Measurements from ENCODE around the gene DOCK1.
"Not testable (repeated sequence)": the region's sequence is repeated elsewhere in the genome, so short reads cannot be mapped to it uniquely, and the experiment has no call there.

Gene DOCK1

GRCh38 chr10:127279334-127279774 is 374.1 kb downstream of the DOCK1 start:
- DNase-seq = no peak

GRCh38 chr10:127280446-127280845 is 375.2 kb downstream of the DOCK1 start:
- DNase-seq = no peak

- DNase-seq = no peak
Observed at GRCh38 chr10:127283017-127283416, 377.8 kb downstream of the DOCK1 start.

GRCh38 chr10:127283576-127283975 is 378.3 kb downstream of the DOCK1 start:
- DNase-seq = no peak

- DNase-seq = no peak
Observed at GRCh38 chr10:127290850-127291249, 385.6 kb downstream of the DOCK1 start.

- no peak for DNase-seq
Observed at GRCh38 chr10:127291329-127291728, 386.1 kb downstream of the DOCK1 start.

- DNase-seq = no peak
Observed at GRCh38 chr10:127292888-127293287, 387.7 kb downstream of the DOCK1 start.

DNA sequence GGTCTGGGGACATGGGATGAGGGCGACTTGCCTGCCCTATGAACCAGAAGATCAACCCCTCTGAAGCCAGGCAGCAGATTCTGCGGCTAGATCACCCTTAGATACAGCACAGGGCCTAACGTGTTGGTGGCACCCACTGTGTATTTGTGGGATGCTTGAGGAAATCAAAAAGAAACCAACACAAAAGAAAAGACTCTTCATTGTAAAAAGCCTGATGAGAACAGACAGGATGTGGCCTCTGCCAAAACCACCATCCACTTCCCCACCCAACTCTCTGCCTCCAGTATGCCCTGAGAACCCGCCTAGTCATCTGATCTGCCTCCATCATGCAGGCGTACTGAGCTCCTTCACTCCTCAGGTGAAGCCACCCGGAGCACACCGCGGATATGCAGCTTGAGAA is 388.4 kb downstream of the DOCK1 start:
- DNase-seq = peak in 1 of 4 experiments; percentile 2

GRCh38 chr10:127296696-127297095 is 391.5 kb downstream of the DOCK1 start:
- DNase-seq = no peak

DNA sequence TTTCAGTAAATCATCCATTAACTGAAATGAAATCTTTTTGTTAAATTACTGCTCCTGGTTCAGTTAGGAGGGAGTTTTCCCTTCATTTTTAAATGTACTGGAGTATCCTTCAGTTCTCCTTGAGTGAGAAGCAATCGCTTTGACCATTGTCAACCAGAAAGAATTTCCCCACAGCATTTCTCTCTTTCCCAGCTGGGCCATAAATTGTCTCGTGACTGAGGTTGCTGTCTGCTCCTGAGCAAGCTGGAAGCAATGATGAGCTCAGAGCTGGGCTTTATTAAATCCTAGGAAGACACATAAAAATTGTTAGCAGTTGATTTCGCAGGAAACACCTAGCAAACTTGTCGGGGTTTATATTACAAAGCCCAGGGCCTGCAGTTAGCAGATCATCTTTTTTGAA is 393.2 kb downstream of the DOCK1 start:
- DNase-seq = no peak

DNA sequence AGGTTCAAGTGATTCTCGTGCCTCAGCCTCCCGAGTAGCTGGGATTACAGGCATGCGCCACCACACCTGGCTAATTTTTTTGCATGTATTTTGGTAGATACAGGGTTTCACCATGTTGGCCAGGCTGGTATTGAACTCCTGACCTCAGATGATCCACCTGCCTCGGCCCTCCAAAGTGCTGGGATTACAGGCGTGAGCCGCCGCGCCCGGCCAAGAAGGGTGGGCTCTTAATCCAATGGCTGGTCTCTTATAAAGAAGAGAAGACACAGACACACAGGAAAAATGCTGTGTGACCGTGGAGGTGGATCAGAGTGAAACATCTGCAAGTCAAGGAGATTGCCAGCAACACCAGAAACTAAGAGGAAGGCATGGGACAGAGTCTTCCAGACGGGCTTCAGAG is 394.0 kb downstream of the DOCK1 start:
- DNase-seq = not testable (repeated sequence)

GRCh38 chr10:127299956-127300689 is 394.9 kb downstream of the DOCK1 start:
- DNase-seq = no peak

DNA sequence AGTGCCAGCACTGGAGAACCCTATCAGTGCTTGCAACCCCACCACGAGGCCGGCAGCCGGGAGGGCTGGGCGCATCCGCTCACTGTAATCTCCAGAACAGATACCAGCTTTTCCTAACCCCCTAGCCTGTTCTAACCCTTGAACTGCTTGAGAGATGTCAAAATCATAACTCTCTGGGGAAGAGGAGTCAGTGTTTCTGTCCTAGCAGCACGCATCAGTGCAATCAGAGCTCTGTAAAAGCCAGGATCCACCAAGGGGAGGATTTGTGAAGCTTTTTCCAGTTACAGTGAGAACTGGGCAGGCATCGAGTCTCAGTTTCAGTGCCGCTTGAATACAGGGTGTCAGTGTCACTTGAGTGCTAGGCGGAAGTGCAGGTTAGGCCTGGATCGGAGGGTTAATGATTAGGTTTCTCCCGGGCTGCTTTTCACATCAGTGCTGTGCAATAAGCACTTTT is 395.7 kb downstream of the DOCK1 start:
- DNase-seq = no peak

DNA sequence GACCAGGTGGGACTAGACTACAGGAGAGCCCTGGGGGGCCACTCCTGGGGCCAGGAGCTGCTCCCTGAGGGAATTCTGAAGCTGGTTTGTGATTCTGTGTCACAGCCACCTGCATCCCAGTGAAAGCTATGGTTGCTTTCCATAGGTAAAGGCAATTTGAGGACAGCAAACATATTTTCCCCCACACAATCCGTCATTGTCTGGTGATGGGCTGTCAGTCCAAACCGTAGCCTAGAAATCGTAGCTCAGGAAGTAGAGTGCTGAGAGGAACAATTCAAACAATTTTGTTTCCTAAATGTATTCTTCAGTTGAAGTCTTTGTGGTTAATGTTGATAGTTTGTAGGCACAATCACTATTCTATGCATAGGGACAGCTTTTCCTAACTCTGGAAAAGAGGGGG is 397.1 kb downstream of the DOCK1 start:
- DNase-seq = no peak

GRCh38 chr10:127303105-127303504 is 397.9 kb downstream of the DOCK1 start:
- no peak for DNase-seq

- DNase-seq = no peak
Observed at GRCh38 chr10:127303746-127304145, 398.5 kb downstream of the DOCK1 start.

DNA sequence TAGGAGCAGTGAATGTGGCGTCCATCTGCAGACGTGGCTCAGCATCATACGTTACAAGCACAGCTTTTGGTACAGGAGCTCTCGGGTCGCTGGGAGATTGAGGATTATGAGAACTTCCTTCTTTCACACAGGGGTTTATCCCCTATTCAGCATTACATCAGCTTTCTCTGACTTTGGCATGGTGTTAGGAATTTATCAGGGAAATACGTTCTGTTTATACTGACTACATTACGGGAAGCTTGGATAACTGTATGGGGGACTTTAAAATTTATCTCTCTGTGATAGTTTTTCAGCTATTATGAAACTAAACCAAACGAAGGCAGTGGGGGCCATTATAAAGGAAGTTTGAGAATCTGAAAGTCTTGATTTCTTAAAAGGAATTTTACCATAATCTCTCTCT is 401.3 kb downstream of the DOCK1 start:
- DNase-seq = no peak

DNA sequence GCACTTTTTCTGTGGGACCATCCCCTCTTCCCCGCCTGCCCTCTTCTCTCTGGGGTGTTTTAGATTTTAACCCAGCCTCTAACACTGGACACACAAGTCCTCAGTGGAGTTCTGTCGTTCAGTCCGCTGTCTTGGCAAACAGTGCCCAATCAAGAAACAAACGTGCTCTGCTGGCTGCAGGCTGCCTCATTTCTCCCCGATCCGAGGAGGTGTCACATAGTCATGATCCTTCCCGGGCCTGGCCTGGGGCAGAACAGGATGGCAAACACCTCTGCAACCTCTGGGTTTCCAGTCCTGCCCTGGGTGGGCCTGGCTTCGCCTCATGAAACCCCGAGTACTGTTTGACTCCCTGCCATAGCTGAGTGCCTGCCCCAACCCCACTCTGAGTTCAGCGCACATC is 402.1 kb downstream of the DOCK1 start:
- DNase-seq = no peak

DNA sequence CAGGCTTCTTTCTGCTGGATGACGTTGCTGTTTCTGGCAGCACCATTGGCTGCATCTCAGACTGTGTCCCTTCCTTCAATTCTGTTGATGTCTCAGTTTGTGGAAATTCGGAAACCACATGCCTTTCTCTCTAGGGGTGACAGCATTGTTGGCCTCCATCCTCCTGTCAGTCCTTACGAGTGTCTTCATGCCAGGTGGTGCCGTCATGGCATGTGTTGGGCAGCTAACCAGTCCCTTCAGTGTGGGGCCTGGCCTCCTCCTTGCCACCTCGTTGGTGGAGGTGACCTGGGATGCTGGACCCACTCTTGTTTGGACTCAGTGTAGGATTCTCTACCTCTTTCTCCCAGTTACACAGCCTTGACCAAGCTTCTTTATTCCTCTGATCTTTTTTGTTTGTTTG is 402.8 kb downstream of the DOCK1 start:
- no peak for DNase-seq

- DNase-seq = peak in 2 of 4 experiments; percentile 7 to 14
Observed at GRCh38 chr10:127309619-127310018, 404.4 kb downstream of the DOCK1 start.

DNA sequence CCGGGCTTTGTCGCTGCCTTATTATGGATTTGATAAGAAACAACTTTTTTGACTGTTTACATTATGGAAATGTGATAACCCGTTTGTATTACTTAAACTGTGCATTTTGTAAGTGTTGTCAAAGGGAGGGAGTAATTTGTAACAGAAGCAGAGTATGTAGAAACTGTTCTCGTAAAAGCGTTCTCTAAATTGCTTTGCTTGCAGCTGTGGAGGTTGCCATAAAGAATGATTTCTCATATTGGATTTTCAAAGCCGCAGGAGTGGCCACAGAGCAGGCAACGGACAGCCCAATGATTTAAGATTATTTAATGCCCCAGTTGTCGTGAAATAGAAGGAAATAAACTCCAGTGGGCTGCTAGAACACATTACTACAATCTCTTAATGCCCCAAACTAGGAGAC is 405.2 kb downstream of the DOCK1 start:
- DNase-seq = no peak

GRCh38 chr10:127310923-127311322 is 405.7 kb downstream of the DOCK1 start:
- DNase-seq = no peak

- DNase-seq = no peak
Observed at GRCh38 chr10:127313996-127314700, 408.9 kb downstream of the DOCK1 start.

DNA sequence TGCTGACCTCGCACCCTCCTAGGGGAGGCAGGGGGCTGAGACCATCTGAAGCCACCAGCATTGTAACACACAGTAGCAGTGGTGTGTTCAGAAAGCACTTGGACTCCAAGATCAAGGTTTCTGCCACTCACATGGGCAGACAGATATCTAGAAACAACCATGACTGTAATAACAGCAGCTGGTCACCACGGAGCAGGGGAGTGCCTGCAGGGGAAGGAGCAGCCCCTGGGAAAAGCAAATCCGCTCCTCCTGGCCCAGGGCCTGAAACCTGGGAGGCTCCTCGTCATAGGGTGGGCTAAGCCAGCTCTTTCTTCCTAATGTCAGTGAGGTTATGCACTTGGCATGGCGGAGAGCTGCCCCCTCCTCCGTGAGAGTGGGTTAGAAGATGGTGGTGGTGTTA is 409.6 kb downstream of the DOCK1 start:
- DNase-seq = no peak
